Suprapubic skin (tissue), 3 donors: ENCODE measurements around the gene MARF1.

Experiments
- CTCF ChIP-seq, 2 donors: fragments of 200-600 bp in 1 of 2; fragments of 450-650 bp in 1 of 2; sonication (generic) in 1 of 2; IDR thresholded peaks; one replicate each; pipeline ENCODE4 v1.5.1; 2016 to 2019; ENCODE audit warnings: antibody characterized with exemption in 2 of 2, mild to moderate bottlenecking in 1 of 2, moderate library complexity in 1 of 2
- EP300 ChIP-seq: sonication (generic); formaldehyde crosslinking; IDR thresholded peaks from one replicate; pipeline ENCODE4 v1.6.1; 2017; ENCODE audit warnings: antibody characterized with exemption

- TF ChIP-seq CTCF (IDR thresholded peaks at IDR 0.05), result no peak
- no peak for TF ChIP-seq EP300
Observed at GRCh38 chr16:15587152-15587825, 55.7 kb downstream of the MARF1 start.
